Tibial nerve (tissue), 4 donors: Measurements from ENCODE around the gene AHRR. TPM values are rescaled to one million over a fixed set of nuclear protein-coding genes. Genes with fewer than 3 reads are reported as not detected.
"Not testable (repeated sequence)": the region's sequence is repeated elsewhere in the genome, so short reads cannot be mapped to it uniquely, and the experiment has no call there.

Source experiments
- DNase-seq, 2 donors: peaks; one replicate each; pipeline ENCODE4 v3.0.0-alpha.2; 2019; ENCODE audit warnings: low spot score in 2 of 2
- H3K27ac ChIP-seq, 4 donors: fragments of 200-600 bp; sonication (generic) in 3 of 4; one replicate each; pipeline ENCODE4 v1.5.1; 2017 to 2019; ENCODE audit warnings: mild to moderate bottlenecking in 1 of 4
- H3K27me3 ChIP-seq, 2 donors: fragments of 200-600 bp; sonication (generic) in 1 of 2; one replicate each; pipeline versions ENCODE4 v1.5.1 to v1.6.0; 2017 to 2019
- H3K36me3 ChIP-seq, 3 donors: fragments of 200-600 bp; sonication (generic); one replicate each; pipeline ENCODE4 v1.5.1; 2018 to 2019
- H3K4me1 ChIP-seq, 4 donors: fragments of 200-600 bp; sonication (generic) in 3 of 4; one replicate each; pipeline ENCODE4 v1.5.1; 2017 to 2019
- H3K4me3 ChIP-seq, 4 donors: fragments of 200-600 bp; sonication (generic) in 3 of 4; one replicate each; pipeline ENCODE4 v1.5.1; 2017 to 2019; ENCODE audit warnings: mild to moderate bottlenecking in 1 of 4, moderate library complexity in 1 of 4
- H3K9me3 ChIP-seq, 4 donors: fragments of 200-600 bp; sonication (generic) in 3 of 4; one replicate each; pipeline ENCODE4 v1.5.1; 2017 to 2019
- EP300 ChIP-seq, 2 donors: sonication (generic); formaldehyde crosslinking; IDR thresholded peaks; one replicate each; pipeline ENCODE4 v1.6.1; 2017; ENCODE audit warnings: antibody characterized with exemption in 2 of 2, mild to moderate bottlenecking in 1 of 2
- POLR2A ChIP-seq, 2 donors: fragments of 450-650 bp; IDR thresholded peaks; one replicate each; pipeline ENCODE4 v1.6.1; 2017; ENCODE audit warnings: antibody characterized with exemption in 2 of 2, mild to moderate bottlenecking in 2 of 2, moderate library complexity in 2 of 2
- WGBS, 2 donors: methylation state at CpG; one replicate each; pipeline ENCODE4 v1.1.5; 2018; 5-methylcytosine and 5-hydroxymethylcytosine counted together
- total RNA-seq, 4 donors: library from RNA; depleted of rRNA; stranded (reverse); fragments of >200 nt; gene quantifications; one replicate each; pipeline ENCODE4 v1.1.0, GENCODE V29; 2016
- TF ChIP-seq, protein P1 (sequence below), 5 experiments: fragments of 200-600 bp in 3 of 5; fragments of 450-650 bp in 2 of 5; sonication (generic) in 3 of 5; IDR thresholded peaks; one replicate each; pipeline ENCODE4 v1.5.1; 2016 to 2019; ENCODE audit warnings: antibody characterized with exemption in 5 of 5, mild to moderate bottlenecking in 3 of 5, moderate library complexity in 2 of 5

AHRR gene
- total RNA-seq, 4 donors from 2014 or later, result 1.0 to 4.8 (median 1.2) TPM; not detected in 1

DNA sequence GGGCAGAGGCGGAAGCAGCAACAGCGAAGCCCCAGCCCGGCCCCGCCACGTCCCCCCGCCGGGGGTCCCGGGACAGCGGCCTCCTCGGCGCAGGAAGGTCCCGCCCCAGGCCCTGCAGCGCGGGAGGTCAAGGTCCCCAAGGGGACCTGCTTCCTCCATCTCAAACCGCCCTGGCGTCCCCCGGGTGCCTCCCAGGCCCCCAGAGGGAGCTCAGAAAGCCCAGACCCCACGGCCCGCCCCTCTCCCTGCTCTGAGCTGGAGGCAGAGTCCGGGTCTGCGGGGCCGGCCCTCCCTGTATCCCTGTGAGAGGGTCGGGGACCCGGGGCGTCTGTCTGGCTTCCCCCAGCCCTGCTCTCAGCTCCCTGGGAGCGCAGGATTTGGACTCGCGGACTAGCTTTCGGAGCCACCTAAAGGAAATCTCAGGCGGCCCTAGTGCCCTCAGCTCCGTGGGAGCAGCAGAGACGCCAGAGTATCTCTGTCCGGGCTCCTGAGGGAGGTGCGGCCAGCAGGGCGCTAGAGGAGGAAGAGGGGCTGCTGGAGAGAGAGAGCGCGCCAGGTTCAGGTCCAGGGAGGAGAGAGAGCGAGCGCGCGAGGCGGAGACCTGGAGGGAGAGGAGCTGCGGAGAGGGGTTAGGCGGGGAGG lies 152.2 kb downstream of the AHRR start:
- WGBS, 2 donors, result 4 to 15% methylated on average over 22 to 30 of the region's 44 CpGs
- Histone ChIP-seq H3K36me3 (peaks cover 0 to 32% (median 0%) of the 10 kb centered on the region in 3 donors), H3K27me3 (peaks cover 0 to 40% of the 10 kb centered on the region in 2 donors), H3K9me3 (no peaks in the 10 kb centered on the region), H3K4me3 (peak overlapping the region; percentile 67 to 96 (median 74)), H3K4me1 (peaks cover 0 to 40% (median 24%) of the 10 kb centered on the region in 4 donors), H3K27ac (peak overlapping the region; percentile 39 to 88 (median 82))
- no peak for TF ChIP-seq POLR2A (IDR thresholded peaks at IDR 0.05)
- TF ChIP-seq, protein P1, sequence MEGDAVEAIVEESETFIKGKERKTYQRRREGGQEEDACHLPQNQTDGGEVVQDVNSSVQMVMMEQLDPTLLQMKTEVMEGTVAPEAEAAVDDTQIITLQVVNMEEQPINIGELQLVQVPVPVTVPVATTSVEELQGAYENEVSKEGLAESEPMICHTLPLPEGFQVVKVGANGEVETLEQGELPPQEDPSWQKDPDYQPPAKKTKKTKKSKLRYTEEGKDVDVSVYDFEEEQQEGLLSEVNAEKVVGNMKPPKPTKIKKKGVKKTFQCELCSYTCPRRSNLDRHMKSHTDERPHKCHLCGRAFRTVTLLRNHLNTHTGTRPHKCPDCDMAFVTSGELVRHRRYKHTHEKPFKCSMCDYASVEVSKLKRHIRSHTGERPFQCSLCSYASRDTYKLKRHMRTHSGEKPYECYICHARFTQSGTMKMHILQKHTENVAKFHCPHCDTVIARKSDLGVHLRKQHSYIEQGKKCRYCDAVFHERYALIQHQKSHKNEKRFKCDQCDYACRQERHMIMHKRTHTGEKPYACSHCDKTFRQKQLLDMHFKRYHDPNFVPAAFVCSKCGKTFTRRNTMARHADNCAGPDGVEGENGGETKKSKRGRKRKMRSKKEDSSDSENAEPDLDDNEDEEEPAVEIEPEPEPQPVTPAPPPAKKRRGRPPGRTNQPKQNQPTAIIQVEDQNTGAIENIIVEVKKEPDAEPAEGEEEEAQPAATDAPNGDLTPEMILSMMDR (IDR thresholded peaks at IDR 0.05), result no peak
- no peak for TF ChIP-seq EP300 (IDR thresholded peaks at IDR 0.05)
- DNase-seq, result peak in 1 of 2 donors; percentile 13

DNA sequence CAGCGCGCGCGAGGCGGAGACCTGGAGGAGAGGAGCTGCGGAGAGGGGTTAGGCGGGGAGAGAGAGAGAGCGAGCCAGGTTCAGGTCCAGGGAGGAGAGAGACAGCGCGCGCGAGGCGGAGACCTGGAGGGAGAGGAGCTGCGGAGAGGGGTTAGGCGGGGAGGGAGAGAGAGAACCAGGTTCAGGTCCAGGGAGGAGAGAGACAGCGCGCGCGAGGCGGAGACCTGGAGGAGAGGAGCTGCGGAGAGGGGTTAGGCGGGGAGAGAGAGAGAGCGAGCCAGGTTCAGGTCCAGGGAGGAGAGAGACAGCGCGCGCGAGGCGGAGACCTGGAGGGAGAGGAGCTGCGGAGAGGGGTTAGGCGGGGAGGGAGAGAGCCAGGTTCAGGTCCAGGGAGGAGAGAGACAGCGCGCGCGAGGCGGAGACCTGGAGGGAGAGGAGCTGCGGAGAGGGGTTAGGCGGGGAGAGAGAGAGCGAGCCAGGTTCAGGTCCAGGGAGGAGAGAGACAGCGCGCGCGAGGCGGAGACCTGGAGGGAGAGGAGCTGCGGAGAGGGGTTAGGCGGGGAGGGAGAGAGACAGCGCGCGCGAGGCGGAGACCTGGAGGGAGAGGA lies 152.8 kb downstream of the AHRR start:
- Histone ChIP-seq H3K27me3 (peaks cover 0 to 47% of the 10 kb centered on the region in 2 donors), H3K4me1 (peaks cover 0 to 40% (median 24%) of the 10 kb centered on the region in 4 donors), H3K4me3 (peak overlapping the region in 3 of 4 donors; percentile 9 to 79 (median 70)), H3K36me3 (peaks cover 0 to 30% (median 0%) of the 10 kb centered on the region in 3 donors)
- not testable (repeated sequence) for H3K27ac ChIP-seq, DNase-seq, H3K9me3 ChIP-seq
- WGBS, 2 donors, result 22 to 23% methylated on average over 16 to 18 of the region's 50 CpGs

DNA sequence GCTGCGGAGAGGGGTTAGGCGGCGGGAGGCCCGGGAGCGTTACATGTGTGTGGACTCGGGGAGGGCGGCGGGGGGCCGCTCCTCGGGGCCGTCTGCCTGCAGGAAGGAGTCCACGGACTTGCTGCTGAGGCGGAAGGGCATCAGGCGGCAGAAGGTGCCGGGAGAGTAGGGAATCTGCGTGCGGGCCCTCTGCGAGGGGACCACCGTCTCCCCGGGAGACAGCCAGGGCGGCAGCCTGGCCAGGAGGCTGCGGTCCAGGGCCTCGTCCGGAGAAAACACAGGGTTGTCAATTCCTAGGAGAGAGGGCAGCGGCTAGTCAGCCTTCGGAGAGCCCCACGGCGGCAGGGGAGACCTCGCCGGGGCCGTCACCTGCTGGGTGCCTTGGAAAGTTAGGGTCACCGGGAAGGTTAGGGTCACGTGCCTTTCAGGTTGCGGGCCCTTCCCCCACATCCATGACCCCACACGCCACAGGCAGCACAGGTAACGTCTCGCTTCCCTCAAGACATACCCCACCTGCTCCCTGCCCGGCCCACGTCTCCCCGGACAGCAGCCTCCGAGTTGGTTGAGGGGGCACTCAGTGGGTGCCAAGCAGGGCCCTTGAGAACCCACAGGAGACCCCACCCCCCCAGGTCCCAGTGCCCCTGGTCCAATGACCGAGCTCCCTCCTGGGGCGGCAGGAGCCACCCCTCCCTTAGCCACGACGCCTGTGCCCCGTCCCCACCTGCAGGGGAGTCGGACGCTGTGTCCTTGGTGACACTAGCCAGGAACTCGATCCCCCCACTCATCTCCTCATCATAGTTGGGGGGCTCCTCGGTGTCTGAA lies 153.5 kb downstream of the AHRR start:
- no peaks in the 10 kb centered on the region for H3K9me3 ChIP-seq
- TF ChIP-seq POLR2A (IDR thresholded peaks at IDR 0.05) (no peak), EP300 (IDR thresholded peaks at IDR 0.05) (no peak)
- TF ChIP-seq, protein P1 (IDR thresholded peaks at IDR 0.05), result no peak
- peaks cover 0 to 54% of the 10 kb centered on the region in 2 donors for H3K27me3 ChIP-seq
- no peak for DNase-seq
- H3K27ac ChIP-seq, result no peak overlapping the region
- peak overlapping the region in 2 of 4 donors; percentile 9 to 17 for H3K4me3 ChIP-seq
- peaks cover 0 to 40% (median 24%) of the 10 kb centered on the region in 4 donors for H3K4me1 ChIP-seq
- peaks cover 0 to 30% (median 0%) of the 10 kb centered on the region in 3 donors for H3K36me3 ChIP-seq
- WGBS, 2 donors, result 28 to 45% methylated on average over 38 to 50 of the region's 50 CpGs

DNA sequence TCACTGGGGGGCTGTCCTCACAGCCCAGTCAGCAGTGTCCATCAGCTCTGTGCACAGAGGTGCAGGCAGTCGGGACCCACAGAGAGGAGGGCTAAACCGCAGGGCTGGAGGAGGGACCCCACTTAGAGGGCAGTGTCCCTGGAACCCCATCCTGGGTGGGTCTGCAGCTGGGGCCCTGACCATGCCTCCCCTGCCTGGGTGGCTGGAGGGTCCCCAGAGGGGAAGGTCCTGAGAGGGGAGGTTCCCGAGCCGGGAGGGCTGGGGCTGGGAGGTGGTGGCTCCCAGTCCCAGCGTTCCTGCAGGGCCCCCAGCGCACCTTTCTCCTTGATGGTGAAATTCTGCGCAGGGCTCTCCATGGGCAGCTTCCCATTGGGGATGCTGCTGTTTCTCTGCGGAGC lies 154.2 kb downstream of the AHRR start:
- 61 to 62% methylated on average over 7 to 8 of the region's 8 CpGs for WGBS, 2 donors
- Histone ChIP-seq H3K27ac (no peak overlapping the region), H3K27me3 (peaks cover 0 to 61% of the 10 kb centered on the region in 2 donors), H3K4me3 (no peak overlapping the region), H3K4me1 (peaks cover 0 to 40% (median 24%) of the 10 kb centered on the region in 4 donors), H3K9me3 (no peaks in the 10 kb centered on the region), H3K36me3 (peaks cover 0 to 33% (median 0%) of the 10 kb centered on the region in 3 donors)
- TF ChIP-seq POLR2A (IDR thresholded peaks at IDR 0.05), result no peak
- TF ChIP-seq, protein P1 (IDR thresholded peaks at IDR 0.05), result no peak
- TF ChIP-seq EP300 (IDR thresholded peaks at IDR 0.05), result no peak
- no peak for DNase-seq

DNA sequence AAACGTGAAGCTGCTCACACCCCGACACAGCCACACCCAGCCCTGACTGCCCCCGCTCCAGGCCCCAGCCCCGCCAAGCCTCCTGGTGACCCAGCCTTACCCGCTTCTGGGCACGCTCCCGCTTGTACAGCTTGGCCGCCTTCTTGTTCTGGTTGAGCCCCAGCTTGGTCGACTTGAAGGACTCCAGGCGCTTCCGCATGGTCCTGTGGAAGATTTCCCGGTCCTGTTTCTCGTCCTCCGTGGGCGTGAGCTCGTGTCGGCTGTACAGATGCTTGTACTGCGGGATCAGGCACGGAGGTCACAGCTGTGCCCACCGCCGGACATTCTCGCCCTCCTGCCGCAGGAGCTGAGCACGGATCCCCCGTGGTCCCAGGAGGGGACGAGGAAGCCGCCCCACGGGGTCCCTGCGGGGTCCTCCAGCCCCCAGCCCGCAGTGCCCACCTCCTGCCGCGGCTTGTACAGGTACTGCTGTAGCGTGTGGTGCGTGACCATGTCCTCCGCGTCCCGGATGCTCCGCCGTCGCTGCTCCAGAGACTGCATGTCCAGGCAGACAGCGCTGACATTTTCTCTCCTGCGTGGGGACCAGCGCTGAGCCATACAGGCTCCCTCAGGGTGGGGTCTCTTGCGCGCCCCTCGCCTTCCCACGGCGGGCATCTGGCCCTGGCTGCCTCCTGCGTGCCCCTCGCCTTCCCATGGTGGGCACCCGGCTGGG lies 154.7 kb downstream of the AHRR start:
- Histone ChIP-seq H3K36me3 (peaks cover 0 to 31% (median 0%) of the 10 kb centered on the region in 3 donors), H3K4me3 (no peak overlapping the region), H3K27ac (no peak overlapping the region), H3K9me3 (no peaks in the 10 kb centered on the region), H3K4me1 (peaks cover 0 to 36% (median 21%) of the 10 kb centered on the region in 4 donors), H3K27me3 (peaks cover 0 to 65% of the 10 kb centered on the region in 2 donors)
- 67 to 68% methylated on average over 32 to 38 of the region's 51 CpGs for WGBS, 2 donors
- DNase-seq, result no peak
- TF ChIP-seq EP300 (IDR thresholded peaks at IDR 0.05) (no peak), POLR2A (IDR thresholded peaks at IDR 0.05) (no peak)
- TF ChIP-seq, protein P1 (IDR thresholded peaks at IDR 0.05), result no peak
